ENCODE data around the gene EXOC6. TPM values are rescaled to one million over a fixed set of nuclear protein-coding genes. Genes with fewer than 3 reads are reported as not detected.

Gene EXOC6
- total and polyA plus RNA-seq, 8 donors = 17.5 to 24.0 (median 19.8) TPM

GRCh38 chr10:92890471-92890870, 42.2 kb downstream of the EXOC6 start:
- no peak overlapping the region for H3K4me3 ChIP-seq
- no peaks in the 10 kb centered on the region for H3K27me3 ChIP-seq
- peaks cover 0 to 10% of the 10 kb centered on the region in 2 donors for H3K4me1 ChIP-seq
- DNase-seq = no peak
- ATAC-seq = no peak
- H3K27ac ChIP-seq = no peak overlapping the region
- intact Hi-C loops (cut with DNase I) = no loop called here
- H3K36me3 ChIP-seq = no peaks in the 10 kb centered on the region
- H3K9me3 ChIP-seq = no peaks in the 10 kb centered on the region
- TF ChIP-seq CTCF (IDR thresholded peaks at IDR 0.05) = no peak

- no peak overlapping the region for H3K4me3 ChIP-seq
- no peaks in the 10 kb centered on the region for H3K27me3 ChIP-seq
- intact Hi-C loops (cut with DNase I) = no loop called here
- DNase-seq = peak in 2 of 4 donors; percentile 45 to 74
- peak; percentile 79 for ATAC-seq
- TF ChIP-seq CTCF (IDR thresholded peaks at IDR 0.05) = no peak
- peaks cover 0 to 9% of the 10 kb centered on the region in 2 donors for H3K36me3 ChIP-seq
- H3K4me1 ChIP-seq = peaks cover 0 to 10% of the 10 kb centered on the region in 2 donors
- H3K27ac ChIP-seq = no peak overlapping the region
- H3K9me3 ChIP-seq = no peaks in the 10 kb centered on the region
Measured at GRCh38 chr10:92891885-92892690, 43.8 kb downstream of the EXOC6 start.

- Histone ChIP-seq H3K27ac (no peak overlapping the region), H3K9me3 (no peaks in the 10 kb centered on the region), H3K4me1 (peaks cover 0 to 10% of the 10 kb centered on the region in 2 donors), H3K27me3 (no peaks in the 10 kb centered on the region), H3K4me3 (no peak overlapping the region), H3K36me3 (peaks cover 0 to 15% of the 10 kb centered on the region in 2 donors)
- intact Hi-C loops (cut with DNase I) = no loop called here
- TF ChIP-seq CTCF (IDR thresholded peaks at IDR 0.05) = no peak
- ATAC-seq = no peak
- no peak for DNase-seq
Measured at GRCh38 chr10:92892691-92893054, 44.4 kb downstream of the EXOC6 start.

GRCh38 chr10:92894081-92894655, 45.8 kb downstream of the EXOC6 start:
- intact Hi-C loops (cut with DNase I) = no loop called here
- H3K4me3 ChIP-seq = no peak overlapping the region
- peaks cover 0 to 18% of the 10 kb centered on the region in 2 donors for H3K36me3 ChIP-seq
- DNase-seq = no peak
- H3K27ac ChIP-seq = no peak overlapping the region
- H3K27me3 ChIP-seq = no peaks in the 10 kb centered on the region
- H3K4me1 ChIP-seq = peaks cover 0 to 10% of the 10 kb centered on the region in 2 donors
- no peaks in the 10 kb centered on the region for H3K9me3 ChIP-seq
- TF ChIP-seq CTCF (IDR thresholded peaks at IDR 0.05) = no peak
- no peak for ATAC-seq

- no peak for TF ChIP-seq CTCF (IDR thresholded peaks at IDR 0.05)
- H3K9me3 ChIP-seq = no peaks in the 10 kb centered on the region
- no peaks in the 10 kb centered on the region for H3K27me3 ChIP-seq
- no peak overlapping the region for H3K27ac ChIP-seq
- H3K4me1 ChIP-seq = no peaks in the 10 kb centered on the region
- intact Hi-C loops (cut with DNase I) = no loop called here
- peaks cover 0 to 18% of the 10 kb centered on the region in 2 donors for H3K36me3 ChIP-seq
- H3K4me3 ChIP-seq = no peak overlapping the region
- DNase-seq (no peak), ATAC-seq (no peak)
Measured at GRCh38 chr10:92897916-92898315, 49.6 kb downstream of the EXOC6 start.

Measured in left lung (tissue), 10 donors.